Heart left ventricle (tissue), 13 donors: ENCODE data around the gene ADGRG1.

Experiments used
- POLR2A ChIP-seq, 2 donors: fragments of 450-650 bp; IDR thresholded peaks; one replicate each; pipeline ENCODE4 v1.6.1; 2017; ENCODE audit warnings: antibody characterized with exemption in 2 of 2, mild to moderate bottlenecking in 2 of 2, moderate library complexity in 2 of 2
- TF ChIP-seq, protein P1 (sequence below), 12 donors: fragments of 200-600 bp; sonication (generic) in 4 of 12; IDR thresholded peaks; one replicate each; pipeline versions ENCODE4 v1.5.0 to v1.8.0; 2018 to 2022; ENCODE audit warnings: antibody characterized with exemption in 12 of 12, mild to moderate bottlenecking in 5 of 12
- donor health status: ischemic (EF 13 %, LVEDD 7.1; RV severe dilation, severe dysfunction).
- donor health status: DM: no; HTN: yes; CAD: no.
- donor health status: DM: no; HTN: no; CAD: no.
- donor health status: ischemic (EF 25% LVEDD 6.9; RV normal size, moderate dysfunction).
- donor health status: ischemic (EF 25% LVEDD 5.7; RV mildly dilated, moderate dysfunction).
- donor health status: ischemic (EF 35%, LVEDD 5.7; RV mildly dilated, moderate dysfunction).
- donor health status: nonischemic (EF 11% LVEDD 7.7; RV severe dilation, severe dysfunction).
- donor health status: DM: yes; HTN: yes; CAD: no.
- donor health status: PGD.
- donor health status: ischemic (EF 29% LVEDD 5.4; RV normal size, mild dysfunction).
- donor health status: nonischemic (EF 23%, LVEDD 6.1; RV moderate dilation, normal function).

GRCh38 chr16:57647136-57647875 is 18.9 kb downstream of the ADGRG1 start:
- TF ChIP-seq, protein P1, sequence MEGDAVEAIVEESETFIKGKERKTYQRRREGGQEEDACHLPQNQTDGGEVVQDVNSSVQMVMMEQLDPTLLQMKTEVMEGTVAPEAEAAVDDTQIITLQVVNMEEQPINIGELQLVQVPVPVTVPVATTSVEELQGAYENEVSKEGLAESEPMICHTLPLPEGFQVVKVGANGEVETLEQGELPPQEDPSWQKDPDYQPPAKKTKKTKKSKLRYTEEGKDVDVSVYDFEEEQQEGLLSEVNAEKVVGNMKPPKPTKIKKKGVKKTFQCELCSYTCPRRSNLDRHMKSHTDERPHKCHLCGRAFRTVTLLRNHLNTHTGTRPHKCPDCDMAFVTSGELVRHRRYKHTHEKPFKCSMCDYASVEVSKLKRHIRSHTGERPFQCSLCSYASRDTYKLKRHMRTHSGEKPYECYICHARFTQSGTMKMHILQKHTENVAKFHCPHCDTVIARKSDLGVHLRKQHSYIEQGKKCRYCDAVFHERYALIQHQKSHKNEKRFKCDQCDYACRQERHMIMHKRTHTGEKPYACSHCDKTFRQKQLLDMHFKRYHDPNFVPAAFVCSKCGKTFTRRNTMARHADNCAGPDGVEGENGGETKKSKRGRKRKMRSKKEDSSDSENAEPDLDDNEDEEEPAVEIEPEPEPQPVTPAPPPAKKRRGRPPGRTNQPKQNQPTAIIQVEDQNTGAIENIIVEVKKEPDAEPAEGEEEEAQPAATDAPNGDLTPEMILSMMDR (IDR thresholded peaks at IDR 0.05): no peak
- TF ChIP-seq POLR2A (IDR thresholded peaks at IDR 0.05): no peak
